Measurements from ENCODE around the gene ENTHD1. TPM values are rescaled to one million over a fixed set of nuclear protein-coding genes. Genes with fewer than 3 reads are reported as not detected.

Gene ENTHD1
- total RNA-seq, 1 donor from 2014 or later: not detected

DNA sequence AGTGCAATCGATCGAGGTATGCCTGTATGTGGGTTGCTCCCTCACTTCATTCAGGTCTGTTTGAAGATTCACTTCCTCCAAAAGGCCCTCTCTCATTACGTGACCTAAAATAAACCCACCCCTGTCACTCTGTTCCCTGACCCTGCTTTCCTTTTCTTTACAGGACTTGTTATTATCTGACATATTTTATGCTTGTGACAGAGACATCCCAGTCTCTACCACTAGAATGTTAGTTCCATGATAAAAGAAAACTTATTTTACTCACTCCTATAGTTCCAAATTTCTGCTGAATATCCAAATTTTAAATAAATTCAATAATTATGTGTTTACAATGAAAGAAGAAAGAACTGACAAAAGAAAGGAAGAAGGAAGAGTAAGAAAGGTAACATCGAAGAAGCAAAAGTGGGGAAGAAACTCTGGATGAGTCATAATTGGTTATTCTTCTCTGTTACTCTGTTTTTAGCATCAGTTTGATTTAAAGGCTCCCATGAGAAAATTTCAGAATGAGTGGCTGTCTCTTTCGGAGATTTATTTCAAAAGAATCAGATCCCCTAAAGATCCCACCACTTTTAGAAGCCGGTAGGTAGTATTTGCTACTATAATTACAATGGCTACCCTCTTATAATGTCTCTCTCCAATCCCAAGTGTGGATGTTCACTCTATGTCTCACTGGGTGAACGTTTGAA, 33.5 kb downstream of the ENTHD1 start:
- no peaks in the 10 kb centered on the region for H4K20me1 ChIP-seq (ENCODE audit: low read depth)
- peaks cover 21% of the 10 kb centered on the region for H3K27me3 ChIP-seq
- no peak overlapping the region for H3K27ac ChIP-seq
- no peak for DNase-seq (ENCODE audit: low spot score)
- H3K4me3 Mint-ChIP-seq: no peak overlapping the region
- no peaks in the 10 kb centered on the region for H3K79me2 ChIP-seq (ENCODE audit: low read depth)
- H3K27ac Mint-ChIP-seq: no peak overlapping the region
- no peak overlapping the region for H3K4me3 ChIP-seq
- H3K9ac ChIP-seq: no peak overlapping the region
- H3K9me3 ChIP-seq (ENCODE audit: low read depth): no peaks in the 10 kb centered on the region
- H3K4me1 Mint-ChIP-seq: no peaks in the 10 kb centered on the region
- H3K9me3 Mint-ChIP-seq: no peaks in the 10 kb centered on the region
- no peaks in the 10 kb centered on the region for H3K27me3 Mint-ChIP-seq (ENCODE audit: insufficient read depth, low read depth)
- H2AFZ ChIP-seq (replicated peaks): no peak overlapping the region
- no peaks in the 10 kb centered on the region for H3F3A ChIP-seq (ENCODE audit: low read depth)
- H3K36me3 Mint-ChIP-seq: no peaks in the 10 kb centered on the region
- no peaks in the 10 kb centered on the region for H3K4me1 ChIP-seq
- H3K4me2 ChIP-seq: no peak overlapping the region
- TF ChIP-seq EZH2phosphoT487 (IDR thresholded peaks at IDR 0.05) (no peak), EZH2 (IDR thresholded peaks at IDR 0.05) (no peak)
- H3K36me3 ChIP-seq: no peaks in the 10 kb centered on the region

DNA sequence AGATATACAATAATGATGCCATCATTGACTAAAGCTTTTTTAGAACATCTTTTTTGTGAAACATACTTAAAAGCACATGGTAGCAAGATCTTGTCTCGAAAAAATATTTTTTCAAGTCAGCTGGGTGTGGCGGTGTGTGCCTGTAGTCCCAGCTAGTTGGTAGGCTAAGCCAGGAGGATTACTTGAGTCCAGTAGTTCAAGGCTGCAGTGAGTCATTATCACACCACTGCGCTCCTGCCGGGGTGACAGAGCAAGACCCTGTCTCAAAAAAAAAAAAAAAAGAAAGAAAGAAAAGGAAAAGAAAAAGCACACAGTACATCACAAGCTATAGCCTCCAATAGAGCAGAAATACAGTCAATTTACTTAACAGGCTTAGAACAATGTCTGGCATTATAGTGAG, 37.0 kb downstream of the ENTHD1 start:
- Histone ChIP-seq H3K4me1 (no peaks in the 10 kb centered on the region), H3K9me3 (ENCODE audit: low read depth) (no peaks in the 10 kb centered on the region), H3K27me3 (peaks cover 33% of the 10 kb centered on the region), H3K79me2 (ENCODE audit: low read depth) (no peaks in the 10 kb centered on the region), H4K20me1 (ENCODE audit: low read depth) (no peaks in the 10 kb centered on the region), H3K4me2 (no peak overlapping the region), H3K36me3 (no peaks in the 10 kb centered on the region), H2AFZ (replicated peaks) (no peak overlapping the region), H3K27ac (no peak overlapping the region), H3K4me3 (no peak overlapping the region), H3F3A (ENCODE audit: low read depth) (no peaks in the 10 kb centered on the region), H3K9ac (no peak overlapping the region)
- Mint-ChIP-seq H3K9me3 (no peaks in the 10 kb centered on the region), H3K27me3 (ENCODE audit: insufficient read depth, low read depth) (no peaks in the 10 kb centered on the region), H3K27ac (no peak overlapping the region), H3K36me3 (no peaks in the 10 kb centered on the region), H3K4me3 (no peak overlapping the region), H3K4me1 (no peaks in the 10 kb centered on the region)
- TF ChIP-seq, protein P1, sequence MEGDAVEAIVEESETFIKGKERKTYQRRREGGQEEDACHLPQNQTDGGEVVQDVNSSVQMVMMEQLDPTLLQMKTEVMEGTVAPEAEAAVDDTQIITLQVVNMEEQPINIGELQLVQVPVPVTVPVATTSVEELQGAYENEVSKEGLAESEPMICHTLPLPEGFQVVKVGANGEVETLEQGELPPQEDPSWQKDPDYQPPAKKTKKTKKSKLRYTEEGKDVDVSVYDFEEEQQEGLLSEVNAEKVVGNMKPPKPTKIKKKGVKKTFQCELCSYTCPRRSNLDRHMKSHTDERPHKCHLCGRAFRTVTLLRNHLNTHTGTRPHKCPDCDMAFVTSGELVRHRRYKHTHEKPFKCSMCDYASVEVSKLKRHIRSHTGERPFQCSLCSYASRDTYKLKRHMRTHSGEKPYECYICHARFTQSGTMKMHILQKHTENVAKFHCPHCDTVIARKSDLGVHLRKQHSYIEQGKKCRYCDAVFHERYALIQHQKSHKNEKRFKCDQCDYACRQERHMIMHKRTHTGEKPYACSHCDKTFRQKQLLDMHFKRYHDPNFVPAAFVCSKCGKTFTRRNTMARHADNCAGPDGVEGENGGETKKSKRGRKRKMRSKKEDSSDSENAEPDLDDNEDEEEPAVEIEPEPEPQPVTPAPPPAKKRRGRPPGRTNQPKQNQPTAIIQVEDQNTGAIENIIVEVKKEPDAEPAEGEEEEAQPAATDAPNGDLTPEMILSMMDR (IDR thresholded peaks at IDR 0.05): no peak
- TF ChIP-seq EZH2phosphoT487 (IDR thresholded peaks at IDR 0.05): no peak
- no peak for TF ChIP-seq EZH2 (IDR thresholded peaks at IDR 0.05)
- no peak for DNase-seq (ENCODE audit: low spot score)

DNA sequence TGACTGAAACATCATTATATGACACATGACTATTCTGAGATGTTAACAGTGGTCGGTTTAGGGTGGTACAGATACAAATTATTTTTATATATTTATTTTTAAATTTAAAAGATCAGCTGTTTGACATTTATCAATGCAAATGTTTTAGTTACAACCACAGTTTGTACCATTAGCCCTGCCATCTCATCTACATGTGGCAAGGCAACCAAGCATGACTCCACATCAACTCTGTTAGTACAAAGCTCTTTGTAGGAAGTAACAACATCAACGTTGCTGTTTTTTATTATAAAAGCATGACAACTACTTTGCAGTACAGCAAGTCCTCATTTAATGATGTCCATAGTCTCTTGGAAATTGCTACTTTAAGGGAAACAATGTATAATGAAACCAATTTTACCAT, 40.8 kb downstream of the ENTHD1 start:
- H3K4me3 Mint-ChIP-seq: no peak overlapping the region
- no peaks in the 10 kb centered on the region for H3K79me2 ChIP-seq (ENCODE audit: low read depth)
- H3K36me3 ChIP-seq: no peaks in the 10 kb centered on the region
- H3K9me3 Mint-ChIP-seq: no peaks in the 10 kb centered on the region
- no peak overlapping the region for H3K9ac ChIP-seq
- H3K36me3 Mint-ChIP-seq: no peaks in the 10 kb centered on the region
- no peaks in the 10 kb centered on the region for H3K4me1 Mint-ChIP-seq
- peaks cover 33% of the 10 kb centered on the region for H3K27me3 ChIP-seq
- no peak overlapping the region for H3K4me3 ChIP-seq
- no peak overlapping the region for H3K27ac ChIP-seq
- no peak for DNase-seq (ENCODE audit: low spot score)
- no peak overlapping the region for H2AFZ ChIP-seq (replicated peaks)
- H3K27me3 Mint-ChIP-seq (ENCODE audit: insufficient read depth, low read depth): no peaks in the 10 kb centered on the region
- H3K4me1 ChIP-seq: no peaks in the 10 kb centered on the region
- TF ChIP-seq EZH2 (IDR thresholded peaks at IDR 0.05) (no peak), EZH2phosphoT487 (IDR thresholded peaks at IDR 0.05) (no peak)
- TF ChIP-seq, protein P1 (IDR thresholded peaks at IDR 0.05): no peak
- H3K4me2 ChIP-seq: no peak overlapping the region
- H4K20me1 ChIP-seq (ENCODE audit: low read depth): no peaks in the 10 kb centered on the region
- H3F3A ChIP-seq (ENCODE audit: low read depth): no peaks in the 10 kb centered on the region
- no peak overlapping the region for H3K27ac Mint-ChIP-seq
- no peaks in the 10 kb centered on the region for H3K9me3 ChIP-seq (ENCODE audit: low read depth)

GRCh38 chr22:39851606-39852315, 41.8 kb downstream of the ENTHD1 start:
- DNase-seq (ENCODE audit: low spot score): no peak
- Histone ChIP-seq H3K27me3 (peaks cover 33% of the 10 kb centered on the region), H3K36me3 (no peaks in the 10 kb centered on the region), H3F3A (ENCODE audit: low read depth) (no peaks in the 10 kb centered on the region), H3K4me3 (no peak overlapping the region), H3K4me1 (no peaks in the 10 kb centered on the region), H3K4me2 (no peak overlapping the region), H3K27ac (no peak overlapping the region), H3K79me2 (ENCODE audit: low read depth) (no peaks in the 10 kb centered on the region), H3K9me3 (ENCODE audit: low read depth) (no peaks in the 10 kb centered on the region), H3K9ac (no peak overlapping the region), H4K20me1 (ENCODE audit: low read depth) (no peaks in the 10 kb centered on the region), H2AFZ (replicated peaks) (no peak overlapping the region)
- TF ChIP-seq, protein P1 (IDR thresholded peaks at IDR 0.05): no peak
- no peak for TF ChIP-seq EZH2 (IDR thresholded peaks at IDR 0.05)
- TF ChIP-seq EZH2phosphoT487 (IDR thresholded peaks at IDR 0.05): no peak
- H3K4me3 Mint-ChIP-seq: no peak overlapping the region
- H3K9me3 Mint-ChIP-seq: no peaks in the 10 kb centered on the region
- H3K27me3 Mint-ChIP-seq (ENCODE audit: insufficient read depth, low read depth): no peaks in the 10 kb centered on the region
- no peaks in the 10 kb centered on the region for H3K36me3 Mint-ChIP-seq
- no peaks in the 10 kb centered on the region for H3K4me1 Mint-ChIP-seq
- no peak overlapping the region for H3K27ac Mint-ChIP-seq

Data from neural progenitor cell (in vitro differentiated cells).